Liver (tissue), 9 donors: Measurements from ENCODE around the gene CNOT11. TPM values are rescaled to one million over a fixed set of nuclear protein-coding genes. Genes with fewer than 3 reads are reported as not detected.

Source experiments
- DNase-seq: peaks from one replicate; pipeline ENCODE4 v3.0.0-alpha.2; 2017; ENCODE audit warnings: low spot score
- H3K27ac ChIP-seq, 2 donors: one replicate each; pipeline ENCODE4 v1.7.0; 2013; ENCODE audit warnings: inconsistent platforms in 2 of 2, low read length in 2 of 2, control low read depth in 1 of 2, low read depth in 1 of 2, mild to moderate bottlenecking in 1 of 2
- H3K27me3 ChIP-seq, 4 donors: one replicate each; pipeline versions ENCODE4 v1.6.1 to v1.7.0; 2013; ENCODE audit warnings: low read length in 3 of 4, inconsistent platforms in 1 of 4, mild to moderate bottlenecking in 1 of 4, moderate library complexity in 1 of 4; ENCODE audit not compliant: control insufficient read depth in 4 of 4, insufficient read depth in 4 of 4
- H3K36me3 ChIP-seq, 4 donors: one replicate each; pipeline versions ENCODE4 v1.6.1 to v1.7.0; 2013; ENCODE audit warnings: low read length in 3 of 4, mild to moderate bottlenecking in 3 of 4, low read depth in 1 of 4, moderate library complexity in 1 of 4; ENCODE audit not compliant: control insufficient read depth in 4 of 4, insufficient read depth in 3 of 4
- H3K4me1 ChIP-seq, 4 donors: one replicate each; pipeline versions ENCODE4 v1.6.1 to v1.7.0; 2013; ENCODE audit warnings: low read length in 3 of 4, mild to moderate bottlenecking in 3 of 4, moderate library complexity in 1 of 4; ENCODE audit not compliant: control insufficient read depth in 4 of 4, insufficient read depth in 4 of 4
- H3K4me3 ChIP-seq, 3 donors: one replicate each; pipeline versions ENCODE4 v1.6.1 to v1.7.0; 2013; ENCODE audit warnings: low read length in 3 of 3, control low read depth in 1 of 3, low read depth in 1 of 3, mild to moderate bottlenecking in 1 of 3
- H3K9ac ChIP-seq, 2 donors: one replicate each; pipeline ENCODE4 v1.7.0; 2013; ENCODE audit warnings: low read length in 2 of 2, mild to moderate bottlenecking in 2 of 2, moderate library complexity in 2 of 2, control low read depth in 1 of 2, low read depth in 1 of 2
- H3K9me3 ChIP-seq, 4 donors: one replicate each; pipeline versions ENCODE4 v1.6.1 to v1.7.0; 2013; ENCODE audit warnings: low read length in 3 of 4; ENCODE audit not compliant: control insufficient read depth in 4 of 4
- ATF3 ChIP-seq: IDR thresholded peaks from 2 replicates; pipeline ENCODE4 v1.6.1; 2016; ENCODE audit warnings: antibody characterized with exemption
- CTCF ChIP-seq: fragments of 150-350 bp; IDR thresholded peaks from 2 replicates; pipeline ENCODE4 v1.5.1; 2017; ENCODE audit warnings: improper control_type of control experiment, low read depth, low read length; ENCODE audit not compliant: missing input control
- EGR1 ChIP-seq, 2 donors: IDR thresholded peaks; 2 replicates each; pipeline ENCODE4 v1.6.1; 2016 to 2018; ENCODE audit warnings: antibody characterized with exemption in 2 of 2, low read depth in 2 of 2
- FOXA1 ChIP-seq: IDR thresholded peaks from 2 replicates; pipeline ENCODE4 v1.6.1; 2016; ENCODE audit warnings: antibody characterized with exemption
- FOXA2 ChIP-seq: IDR thresholded peaks from 2 replicates; pipeline ENCODE4 v1.6.1; 2016; ENCODE audit warnings: antibody characterized with exemption
- GABPA ChIP-seq, 2 donors: IDR thresholded peaks in 1 of 2; conservative IDR thresholded peaks in 1 of 2; 2 replicates each; pipeline ENCODE4 v1.6.1; 2016; ENCODE audit warnings: antibody characterized with exemption in 2 of 2, mild to moderate bottlenecking in 1 of 2, moderate library complexity in 1 of 2
- HNF4A ChIP-seq, 2 donors: conservative IDR thresholded peaks; 2 replicates each; pipeline ENCODE4 v1.6.1; 2016; ENCODE audit warnings: antibody characterized with exemption in 2 of 2, mild to moderate bottlenecking in 2 of 2
- HNF4G ChIP-seq: IDR thresholded peaks from 2 replicates; pipeline ENCODE4 v1.6.1; 2016; ENCODE audit warnings: antibody characterized with exemption
- JUND ChIP-seq, 2 donors: IDR thresholded peaks; 2 replicates each; pipeline ENCODE4 v1.6.1; 2016; ENCODE audit warnings: antibody characterized with exemption in 2 of 2
- MAX ChIP-seq: IDR thresholded peaks from 2 replicates; pipeline ENCODE4 v1.6.1; 2016; ENCODE audit warnings: antibody characterized with exemption
- NR2F2 ChIP-seq: IDR thresholded peaks from 2 replicates; pipeline ENCODE4 v1.6.1; 2016; ENCODE audit warnings: antibody characterized with exemption
- RAD21 ChIP-seq, 2 donors: IDR thresholded peaks; 2 replicates each; pipeline ENCODE4 v1.6.1; 2016; ENCODE audit warnings: antibody characterized with exemption in 2 of 2, mild to moderate bottlenecking in 2 of 2
- RXRA ChIP-seq, 2 donors: IDR thresholded peaks; 2 replicates each; pipeline ENCODE4 v1.6.1; 2017 to 2018; ENCODE audit warnings: antibody characterized with exemption in 2 of 2, mild to moderate bottlenecking in 1 of 2
- SP1 ChIP-seq: IDR thresholded peaks from 2 replicates; pipeline ENCODE4 v1.6.1; 2018; ENCODE audit warnings: antibody characterized with exemption, mild to moderate bottlenecking
- TAF1 ChIP-seq: conservative IDR thresholded peaks from 2 replicates; pipeline ENCODE4 v1.6.1; 2016; ENCODE audit warnings: antibody characterized with exemption, mild to moderate bottlenecking
- YY1 ChIP-seq: IDR thresholded peaks from 2 replicates; pipeline ENCODE4 v1.6.1; 2016; ENCODE audit warnings: antibody characterized with exemption, mild to moderate bottlenecking
- ZBTB33 ChIP-seq: IDR thresholded peaks from 2 replicates; pipeline ENCODE4 v1.6.1; 2016; ENCODE audit warnings: antibody characterized with exemption
- WGBS: extraction: QIAGEN DNeasy Blood & Tissue Kit; methylation state at CpG from one replicate; pipeline ENCODE4 v1.1.7; 2013; 5-methylcytosine and 5-hydroxymethylcytosine counted together
- polyA plus RNA-seq, 2 donors: library from polyadenylated mRNA; stranded (reverse) in 1 of 2; unstranded in 1 of 2; fragments of 200-250 nt in 1 of 2; fragments of >200 nt in 1 of 2; fragmentation: Nextera tagmentation in 1 of 2; extraction: Ambion mirVana in 1 of 2; gene quantifications; one replicate each; pipeline versions ENCODE4 v1.2.1 to v1.2.3, GENCODE V29; 2013 to 2015
- total RNA-seq, 2 donors: library from RNA; depleted of rRNA; stranded (reverse); fragments of >200 nt; gene quantifications; one replicate each; pipeline ENCODE4 v1.2.3, GENCODE V29; 2014
- donor health status: healthy.
- donor health status: healthy.
- donor health status: healthy.
- donor health status: healthy.
- donor health status: healthy.

Gene CNOT11
- total and polyA plus RNA-seq, 4 donors: 9.8 to 14.3 (median 13.5) TPM

GRCh38 chr2:101295895-101296294 lies 43.2 kb downstream of the CNOT11 start:
- Histone ChIP-seq H3K4me3 (no peak overlapping the region), H3K9ac (no peak overlapping the region), H3K4me1 (peaks cover 0 to 14% (median 7%) of the 10 kb centered on the region in 4 donors), H3K27me3 (no peaks in the 10 kb centered on the region), H3K27ac (no peak overlapping the region), H3K36me3 (peaks cover 2 to 25% (median 11%) of the 10 kb centered on the region in 4 donors), H3K9me3 (no peaks in the 10 kb centered on the region)
- WGBS: 88% methylated on average over 2 of the region's 2 CpGs
- no peak for TF ChIP-seq CTCF
- TF ChIP-seq ATF3: no peak
- no peak for TF ChIP-seq TAF1
- no peak for TF ChIP-seq HNF4A (conservative IDR thresholded peaks at IDR 0.05)
- TF ChIP-seq ZBTB33: no peak
- no peak for TF ChIP-seq SP1
- TF ChIP-seq FOXA2: no peak
- TF ChIP-seq FOXA1: no peak
- TF ChIP-seq NR2F2: no peak
- TF ChIP-seq RAD21 (IDR thresholded peaks at IDR 0.05): no peak
- no peak for TF ChIP-seq MAX
- no peak for TF ChIP-seq YY1
- no peak for DNase-seq

- no peak overlapping the region for H3K9ac ChIP-seq
- peaks cover 2 to 25% (median 11%) of the 10 kb centered on the region in 4 donors for H3K36me3 ChIP-seq
- peaks cover 0 to 15% (median 8%) of the 10 kb centered on the region in 4 donors for H3K4me1 ChIP-seq
Observed at GRCh38 chr2:101296371-101296770, 43.7 kb downstream of the CNOT11 start.

More at GRCh38 chr2:101296371-101296770, 43.7 kb downstream of the CNOT11 start:
- 97% methylated on average over 5 of the region's 5 CpGs for WGBS
- Histone ChIP-seq H3K9me3 (no peaks in the 10 kb centered on the region), H3K4me3 (no peak overlapping the region), H3K27ac (no peak overlapping the region), H3K27me3 (no peaks in the 10 kb centered on the region)
- DNase-seq: no peak
- TF ChIP-seq NR2F2 (no peak), RAD21 (IDR thresholded peaks at IDR 0.05) (no peak), GABPA (IDR thresholded peaks at IDR 0.05 in 1 of 2, conservative IDR thresholded peaks at IDR 0.05 in 1 of 2) (no peak), HNF4A (conservative IDR thresholded peaks at IDR 0.05) (no peak), JUND (IDR thresholded peaks at IDR 0.05) (no peak), TAF1 (no peak), CTCF (no peak), ATF3 (no peak), ZBTB33 (no peak), HNF4G (no peak), FOXA2 (no peak), YY1 (no peak), SP1 (no peak), EGR1 (IDR thresholded peaks at IDR 0.05; ENCODE audit: low read depth in 2 of 2) (no peak), MAX (no peak), RXRA (IDR thresholded peaks at IDR 0.05) (no peak)
